Suprapubic skin (tissue), 4 donors: ENCODE results near the gene PCNP. TPM values are rescaled to one million over a fixed set of nuclear protein-coding genes. Genes with fewer than 3 reads are reported as not detected.

Experiments used
- total RNA-seq, 4 donors: library from RNA; depleted of rRNA; stranded (reverse); fragments of >200 nt; gene quantifications; one replicate each; pipeline ENCODE4 v1.1.0, GENCODE V29; 2016

PCNP gene
- total RNA-seq, 4 donors from 2014 or later, result 53.8 to 133 (median 72.6) TPM

Other genes with a start within 250 kb of the PCNP start
- gene SENP7, start 61.0 kb upstream of the PCNP start, total RNA-seq, result 10 to 100 TPM; 13.3 to 39.4 (median 15.8) TPM
- gene TRMT10C, start 12.3 kb upstream of the PCNP start, total RNA-seq, result 10 to 100 TPM; 22.6 to 36.4 (median 28.1) TPM
- gene ZBTB11, start 103.0 kb downstream of the PCNP start, total RNA-seq, result 10 to 100 TPM; 27.3 to 47.8 (median 29.2) TPM
- gene RPL24, start 112.5 kb downstream of the PCNP start, total RNA-seq, result 1,000 to 10,000 TPM in 2 of 4 donors, 100 to 1,000 TPM in 2; 775 to 1,097 (median 922) TPM
- 1 to 10 TPM; 8.5 to 9.2 (median 8.9) TPM for gene CEP97, start 150.4 kb downstream of the PCNP start, total RNA-seq
- 1 to 10 TPM; 2.2 to 5.8 (median 3.6) TPM for gene NXPE3, start 205.0 kb downstream of the PCNP start, total RNA-seq